ENCODE results near the gene RPL27A.

DNA sequence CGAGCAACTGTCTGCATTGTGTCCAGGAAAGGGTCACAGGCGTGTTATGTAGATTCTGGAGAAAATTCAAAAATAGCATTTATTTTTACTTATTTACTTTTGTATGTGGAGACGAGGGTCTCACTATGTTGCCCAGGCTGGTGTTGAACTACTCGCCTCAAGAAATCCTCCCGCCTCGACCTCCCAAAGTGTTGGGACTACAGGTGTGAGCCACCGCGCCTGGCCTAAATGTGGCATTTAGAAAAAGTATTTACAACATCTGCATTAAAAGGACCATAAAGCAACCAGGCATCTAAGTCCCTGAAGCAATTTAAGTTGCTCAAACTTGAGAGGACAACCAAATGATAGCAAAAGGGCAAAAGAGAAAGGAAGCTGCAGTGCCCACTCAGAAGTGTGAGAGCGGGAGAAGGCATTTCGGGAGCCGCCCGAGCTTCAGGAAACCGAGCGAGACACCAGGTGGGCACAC, 722 bp upstream of the RPL27A start:
- no peak for TF ChIP-seq CTCF (IDR thresholded peaks at IDR 0.05)
- no peak for TF ChIP-seq POLR2A (IDR thresholded peaks at IDR 0.05)

All from lower leg skin (tissue), 3 donors.